Measurements from ENCODE around the gene TLK2. TPM values are rescaled to one million over a fixed set of nuclear protein-coding genes. Genes with fewer than 3 reads are reported as not detected.
"Not testable (repeated sequence)": the region's sequence is repeated elsewhere in the genome, so short reads cannot be mapped to it uniquely, and the experiment has no call there.

The TLK2 gene
- total RNA-seq (10 to 100 TPM; 30.7 to 59.3 (median 36.0) TPM), polyA plus RNA-seq (10 to 100 TPM; 21.1 to 28.8 (median 22.2) TPM)

- H3K27ac ChIP-seq, result peak within 1 kb of the TSS; percentile 84 to 98 (median 96)
- peaks cover 0 to 20% (median 0%) of the 10 kb centered on the region in 4 donors for H3K36me3 ChIP-seq
- H3K27me3 ChIP-seq, result no peaks in the 10 kb centered on the region
- H3K4me3 ChIP-seq, result peak within 1 kb of the TSS; percentile 60 to 93 (median 85)
- intact Hi-C loops (cut with DNase I), result no loop called here
- 1 to 3% methylated on average over 59 of the region's 59 CpGs for WGBS, 2 donors
- peak; percentile 91 for DNase-seq
- H3K4me1 ChIP-seq, result peaks cover 0 to 38% (median 26%) of the 10 kb centered on the region in 4 donors
- no peak for TF ChIP-seq CTCF (IDR thresholded peaks at IDR 0.05)
- no peak for TF ChIP-seq POLR2A (IDR thresholded peaks at IDR 0.05)
- peak in 1 of 4 donors; percentile 40 for TF ChIP-seq POLR2AphosphoS5 (IDR thresholded peaks at IDR 0.05)
- TF ChIP-seq EP300 (IDR thresholded peaks at IDR 0.05), result no peak
- H3K9me3 ChIP-seq, result no peaks in the 10 kb centered on the region
These were observed at the start of gene TLK2 for GRCh38 chr17:62478424-62478879. Gene TLK2, plus strand, starts transcription at chr17:62478825. Its CDS starts 2,301 bp downstream, at chr17:62481126.

GRCh38 chr17:62435251-62435650, 43.4 kb upstream of the TLK2 start:
- DNase-seq; H3K9me3 ChIP-seq; H3K4me1 ChIP-seq; H3K4me3 ChIP-seq; intact Hi-C loops (cut with DNase I); H3K27ac ChIP-seq; H3K27me3 ChIP-seq: not testable (repeated sequence)
- peaks cover 0 to 35% (median under 1%) of the 10 kb centered on the region in 4 donors for H3K36me3 ChIP-seq
- WGBS, 2 donors, result 24 to 71% methylated on average over 4 of the region's 4 CpGs

GRCh38 chr17:62441181-62441580, 37.4 kb upstream of the TLK2 start:
- peaks cover 6 to 62% (median 28%) of the 10 kb centered on the region in 4 donors for H3K36me3 ChIP-seq
- intact Hi-C loops (cut with DNase I); H3K4me1 ChIP-seq; H3K27me3 ChIP-seq; DNase-seq; H3K4me3 ChIP-seq; H3K27ac ChIP-seq; H3K9me3 ChIP-seq: not testable (repeated sequence)
- 96 to 97% methylated on average over 6 of the region's 6 CpGs for WGBS, 2 donors

GRCh38 chr17:62444063-62444462, 34.6 kb upstream of the TLK2 start:
- Histone ChIP-seq H3K27me3 (no peaks in the 10 kb centered on the region), H3K9me3 (no peaks in the 10 kb centered on the region), H3K27ac (no peak overlapping the region), H3K36me3 (peaks cover 6 to 87% (median 42%) of the 10 kb centered on the region in 4 donors), H3K4me3 (no peak overlapping the region), H3K4me1 (no peaks in the 10 kb centered on the region)
- no peak for DNase-seq
- TF ChIP-seq EP300 (IDR thresholded peaks at IDR 0.05) (no peak), POLR2A (IDR thresholded peaks at IDR 0.05) (no peak), CTCF (IDR thresholded peaks at IDR 0.05) (no peak)
- WGBS, 2 donors, result 89 to 95% methylated on average over 4 of the region's 4 CpGs
- intact Hi-C loops (cut with DNase I), result no loop called here

GRCh38 chr17:62445791-62446190, 32.8 kb upstream of the TLK2 start:
- 77 to 87% methylated on average over 4 of the region's 4 CpGs for WGBS, 2 donors
- H3K27me3 ChIP-seq; H3K4me3 ChIP-seq; H3K9me3 ChIP-seq; H3K27ac ChIP-seq; H3K4me1 ChIP-seq; intact Hi-C loops (cut with DNase I); DNase-seq: not testable (repeated sequence)
- peaks cover 6 to 87% (median 38%) of the 10 kb centered on the region in 4 donors for H3K36me3 ChIP-seq

- H3K9me3 ChIP-seq; H3K4me1 ChIP-seq; H3K27ac ChIP-seq; H3K4me3 ChIP-seq; intact Hi-C loops (cut with DNase I); DNase-seq; H3K27me3 ChIP-seq: not testable (repeated sequence)
- peaks cover 0 to 26% (median 9%) of the 10 kb centered on the region in 4 donors for H3K36me3 ChIP-seq
- WGBS, 2 donors, result 85 to 88% methylated on average over 4 of the region's 4 CpGs
These were observed 26.4 kb upstream of the TLK2 start for GRCh38 chr17:62452195-62452594.

- H3K27ac ChIP-seq; DNase-seq; H3K4me1 ChIP-seq; intact Hi-C loops (cut with DNase I); H3K4me3 ChIP-seq; H3K9me3 ChIP-seq; H3K27me3 ChIP-seq: not testable (repeated sequence)
- peaks cover 0 to 18% (median 3%) of the 10 kb centered on the region in 4 donors for H3K36me3 ChIP-seq
- WGBS, 2 donors, result 86 to 88% methylated on average over 5 of the region's 5 CpGs
These were observed 25.6 kb upstream of the TLK2 start for GRCh38 chr17:62453041-62453440.

GRCh38 chr17:62453656-62454055, 25.0 kb upstream of the TLK2 start:
- H3K27me3 ChIP-seq; H3K4me3 ChIP-seq; H3K4me1 ChIP-seq; H3K27ac ChIP-seq; H3K9me3 ChIP-seq; intact Hi-C loops (cut with DNase I); DNase-seq: not testable (repeated sequence)
- peaks cover 0 to 12% (median under 1%) of the 10 kb centered on the region in 4 donors for H3K36me3 ChIP-seq
- WGBS, 2 donors, result 64 to 78% methylated on average over 4 of the region's 4 CpGs

GRCh38 chr17:62454111-62454510, 24.5 kb upstream of the TLK2 start:
- 55 to 81% methylated on average over 3 of the region's 3 CpGs for WGBS, 2 donors

More at GRCh38 chr17:62454111-62454510, 24.5 kb upstream of the TLK2 start:
- H3K36me3 ChIP-seq; H3K4me3 ChIP-seq; H3K27me3 ChIP-seq; H3K9me3 ChIP-seq; H3K27ac ChIP-seq; H3K4me1 ChIP-seq; DNase-seq; intact Hi-C loops (cut with DNase I): not testable (repeated sequence)

All from sigmoid colon (tissue), 7 donors.